ENCODE results near the gene SOS2.
"Not testable (repeated sequence)": the region's sequence is repeated elsewhere in the genome, so short reads cannot be mapped to it uniquely, and the experiment has no call there.

Gene SOS2

DNA sequence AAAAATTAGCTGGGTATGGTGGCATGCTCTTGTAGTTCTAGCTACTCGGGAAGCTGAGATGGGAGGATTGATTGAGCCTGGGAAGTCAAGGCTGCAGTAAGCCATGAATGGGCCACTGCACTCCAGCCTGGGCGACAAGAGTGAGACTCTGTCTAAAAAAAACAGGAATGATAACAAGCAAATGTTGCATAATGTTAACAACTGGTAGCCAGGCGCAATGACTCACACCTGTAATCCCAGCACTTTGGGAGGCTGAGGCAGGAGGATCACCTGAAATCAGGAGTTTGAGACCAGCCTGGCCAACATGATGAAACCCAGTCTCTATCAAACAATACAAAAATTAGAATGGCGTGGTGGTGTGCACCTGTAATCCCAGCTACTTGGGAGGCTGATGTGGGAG lies 64.0 kb downstream of the SOS2 start:
- not testable (repeated sequence) for H3K4me3 ChIP-seq (ENCODE audit: low read length); H3K4me2 ChIP-seq (ENCODE audit: low read length); H3K9ac ChIP-seq (ENCODE audit: low read depth, low read length); H3K36me3 ChIP-seq (ENCODE audit: insufficient read depth, low read length); H3K9me3 ChIP-seq (replicated peaks; ENCODE audit: low read length); H3K27me3 ChIP-seq (ENCODE audit: control insufficient read depth, insufficient read depth, low read length); H3K4me1 ChIP-seq (ENCODE audit: control insufficient read depth, insufficient read depth, low read length)

DNA sequence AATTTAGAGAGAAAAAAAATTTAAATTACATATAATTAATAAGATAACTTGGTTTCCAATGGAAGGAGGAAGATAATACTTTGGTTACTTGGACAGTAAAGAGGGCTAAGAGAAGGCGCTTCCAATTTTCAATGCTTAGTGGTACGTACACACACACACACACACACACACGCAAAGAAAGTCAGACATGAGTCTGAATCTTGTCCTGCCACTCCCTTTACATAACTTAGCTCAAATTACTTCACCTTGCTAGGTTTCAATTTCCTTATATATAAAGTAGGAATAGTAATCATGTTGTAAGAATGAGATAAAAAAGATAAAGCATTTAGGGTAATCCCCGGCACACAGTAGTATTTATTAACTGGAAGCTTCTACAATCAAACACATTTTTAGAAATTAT lies 75.3 kb downstream of the SOS2 start:
- H3K9ac ChIP-seq (ENCODE audit: low read depth, low read length) = no peak overlapping the region
- H3K36me3 ChIP-seq (ENCODE audit: insufficient read depth, low read length) = peaks cover 34% of the 10 kb centered on the region
- no peak overlapping the region for H3K4me3 ChIP-seq (ENCODE audit: low read length)
- H3K9me3 ChIP-seq (replicated peaks; ENCODE audit: low read length) = no peaks in the 10 kb centered on the region
- H3K4me1 ChIP-seq (ENCODE audit: control insufficient read depth, insufficient read depth, low read length) = no peaks in the 10 kb centered on the region
- H3K4me2 ChIP-seq (ENCODE audit: low read length) = no peak overlapping the region
- no peaks in the 10 kb centered on the region for H3K27me3 ChIP-seq (ENCODE audit: control insufficient read depth, insufficient read depth, low read length)

DNA sequence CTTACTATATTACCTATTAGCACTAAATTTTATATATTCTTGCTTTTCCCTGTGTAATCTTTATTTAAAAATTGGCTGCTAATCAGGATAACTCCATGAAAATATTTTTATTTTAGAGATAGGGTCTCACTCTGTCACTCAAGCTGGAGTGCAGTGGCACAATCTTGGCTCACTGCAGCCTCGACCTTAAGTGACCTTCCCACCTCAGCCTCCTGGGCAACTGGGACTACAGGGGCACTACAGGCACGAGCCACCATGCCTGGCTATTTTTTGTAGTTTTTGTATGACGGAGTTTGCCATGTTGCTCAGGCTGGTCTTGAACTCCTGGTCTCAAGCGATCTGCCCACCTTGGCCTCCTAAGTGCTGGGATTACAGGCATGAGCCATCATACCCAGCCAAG lies 82.6 kb downstream of the SOS2 start:
- no peaks in the 10 kb centered on the region for H3K9me3 ChIP-seq (replicated peaks; ENCODE audit: low read length)
- H3K4me1 ChIP-seq (ENCODE audit: control insufficient read depth, insufficient read depth, low read length) = no peaks in the 10 kb centered on the region
- no peak overlapping the region for H3K4me2 ChIP-seq (ENCODE audit: low read length)
- H3K9ac ChIP-seq (ENCODE audit: low read depth, low read length) = no peak overlapping the region
- no peak overlapping the region for H3K4me3 ChIP-seq (ENCODE audit: low read length)
- H3K36me3 ChIP-seq (ENCODE audit: insufficient read depth, low read length) = peaks cover 19% of the 10 kb centered on the region
- H3K27me3 ChIP-seq (ENCODE audit: control insufficient read depth, insufficient read depth, low read length) = no peaks in the 10 kb centered on the region

DNA sequence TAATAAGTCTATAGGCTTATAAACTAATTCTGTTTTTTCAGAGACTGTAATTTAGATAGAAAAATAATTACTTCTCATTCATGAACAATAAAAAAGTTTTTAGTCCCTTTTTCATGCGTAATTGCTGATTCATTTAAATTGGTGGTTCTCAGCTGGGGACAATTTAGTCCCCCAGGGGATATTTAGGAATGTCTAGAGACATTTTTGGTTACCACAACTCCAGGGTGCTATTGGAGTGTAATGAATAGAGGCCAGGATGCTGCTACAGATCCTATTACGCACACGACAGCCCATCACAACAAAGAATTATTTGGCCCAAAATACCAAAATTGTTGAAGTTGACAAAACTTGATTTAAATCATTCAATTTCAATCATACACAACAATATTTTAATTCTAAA lies 92.2 kb downstream of the SOS2 start:
- no peaks in the 10 kb centered on the region for H3K4me1 ChIP-seq (ENCODE audit: control insufficient read depth, insufficient read depth, low read length)
- H3K4me3 ChIP-seq (ENCODE audit: low read length) = no peak overlapping the region
- no peak overlapping the region for H3K4me2 ChIP-seq (ENCODE audit: low read length)

DNA sequence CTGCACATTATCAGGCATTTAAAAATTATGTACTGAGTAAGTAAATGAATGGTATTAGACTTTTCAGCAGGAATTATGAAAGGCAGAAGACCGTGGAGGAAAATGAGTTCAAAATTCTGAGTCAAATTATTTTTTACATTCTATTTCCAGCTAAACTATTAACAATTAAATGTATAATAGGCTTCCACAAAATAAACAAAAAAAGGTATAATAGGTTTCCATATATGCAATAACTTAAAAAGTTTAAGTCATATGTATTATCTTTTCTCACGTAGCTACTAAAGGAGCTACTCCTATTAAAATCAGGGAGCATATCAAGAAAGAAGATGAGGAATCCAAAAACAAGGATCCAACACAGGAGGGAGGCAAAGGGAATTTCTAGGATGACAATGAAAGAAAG lies 103.6 kb downstream of the SOS2 start:
- no peaks in the 10 kb centered on the region for H3K9me3 ChIP-seq (replicated peaks; ENCODE audit: low read length)
- H3K4me3 ChIP-seq (ENCODE audit: low read length) = no peak overlapping the region
- H3K4me1 ChIP-seq (ENCODE audit: control insufficient read depth, insufficient read depth, low read length) = no peaks in the 10 kb centered on the region
- no peak overlapping the region for H3K4me2 ChIP-seq (ENCODE audit: low read length)
- H3K36me3 ChIP-seq (ENCODE audit: insufficient read depth, low read length) = peaks cover 21% of the 10 kb centered on the region
- H3K27me3 ChIP-seq (ENCODE audit: control insufficient read depth, insufficient read depth, low read length) = no peaks in the 10 kb centered on the region
- no peak overlapping the region for H3K9ac ChIP-seq (ENCODE audit: low read depth, low read length)

More for the DNA sequence above, 92.2 kb downstream of the SOS2 start:
- Histone ChIP-seq H3K9me3 (replicated peaks; ENCODE audit: low read length) (no peaks in the 10 kb centered on the region), H3K36me3 (ENCODE audit: insufficient read depth, low read length) (no peaks in the 10 kb centered on the region), H3K9ac (ENCODE audit: low read depth, low read length) (no peak overlapping the region), H3K27me3 (ENCODE audit: control insufficient read depth, insufficient read depth, low read length) (no peaks in the 10 kb centered on the region)

DNA sequence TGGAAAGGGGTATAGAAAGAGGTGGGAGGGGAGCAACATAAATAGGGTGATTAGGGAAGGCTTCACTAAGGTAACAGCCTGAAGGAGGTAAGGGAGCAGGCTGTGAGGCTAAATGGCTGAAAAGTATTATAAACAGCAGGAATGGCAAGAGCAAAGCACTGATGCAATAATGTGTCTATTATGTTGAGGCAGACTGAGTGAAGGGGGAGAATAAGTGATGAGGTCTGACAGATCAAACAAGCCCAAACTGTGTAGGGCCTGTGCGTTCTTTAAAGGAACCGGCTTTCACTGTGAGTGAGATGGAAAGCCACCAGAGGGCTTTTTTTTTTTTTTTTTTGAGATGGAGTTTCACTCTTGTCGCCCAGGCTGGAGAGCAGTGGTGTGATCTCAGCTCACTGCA lies 108.3 kb downstream of the SOS2 start:
- H3K4me3 ChIP-seq (ENCODE audit: low read length) = no peak overlapping the region
- H3K27me3 ChIP-seq (ENCODE audit: control insufficient read depth, insufficient read depth, low read length) = no peaks in the 10 kb centered on the region
- no peaks in the 10 kb centered on the region for H3K4me1 ChIP-seq (ENCODE audit: control insufficient read depth, insufficient read depth, low read length)
- no peaks in the 10 kb centered on the region for H3K9me3 ChIP-seq (replicated peaks; ENCODE audit: low read length)
- H3K4me2 ChIP-seq (ENCODE audit: low read length) = no peak overlapping the region
- peaks cover 13% of the 10 kb centered on the region for H3K36me3 ChIP-seq (ENCODE audit: insufficient read depth, low read length)
- no peak overlapping the region for H3K9ac ChIP-seq (ENCODE audit: low read depth, low read length)

DNA sequence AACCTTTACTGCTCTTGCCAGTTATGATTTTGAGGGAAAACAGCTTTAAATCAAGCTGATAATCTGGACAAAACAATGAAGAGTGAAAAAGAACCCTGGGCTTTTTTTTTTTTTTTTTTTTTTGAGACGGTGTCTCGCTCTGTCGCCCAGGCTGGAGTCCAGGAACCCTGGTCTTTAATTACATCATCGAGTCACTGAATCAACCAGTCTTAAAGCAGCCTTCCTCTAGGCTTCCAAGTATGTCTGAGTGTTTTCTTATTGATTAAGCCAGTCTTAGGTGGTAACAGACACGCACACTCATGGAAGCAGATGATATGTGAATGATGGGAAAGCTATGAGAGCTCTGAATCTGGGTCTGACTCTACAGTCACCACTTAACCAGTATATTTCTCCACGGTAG lies 109.1 kb downstream of the SOS2 start:
- no peaks in the 10 kb centered on the region for H3K4me1 ChIP-seq (ENCODE audit: control insufficient read depth, insufficient read depth, low read length)
- no peak overlapping the region for H3K9ac ChIP-seq (ENCODE audit: low read depth, low read length)
- no peak overlapping the region for H3K4me3 ChIP-seq (ENCODE audit: low read length)
- no peaks in the 10 kb centered on the region for H3K27me3 ChIP-seq (ENCODE audit: control insufficient read depth, insufficient read depth, low read length)
- no peaks in the 10 kb centered on the region for H3K9me3 ChIP-seq (replicated peaks; ENCODE audit: low read length)
- H3K36me3 ChIP-seq (ENCODE audit: insufficient read depth, low read length) = peaks cover 13% of the 10 kb centered on the region
- no peak overlapping the region for H3K4me2 ChIP-seq (ENCODE audit: low read length)

DNA sequence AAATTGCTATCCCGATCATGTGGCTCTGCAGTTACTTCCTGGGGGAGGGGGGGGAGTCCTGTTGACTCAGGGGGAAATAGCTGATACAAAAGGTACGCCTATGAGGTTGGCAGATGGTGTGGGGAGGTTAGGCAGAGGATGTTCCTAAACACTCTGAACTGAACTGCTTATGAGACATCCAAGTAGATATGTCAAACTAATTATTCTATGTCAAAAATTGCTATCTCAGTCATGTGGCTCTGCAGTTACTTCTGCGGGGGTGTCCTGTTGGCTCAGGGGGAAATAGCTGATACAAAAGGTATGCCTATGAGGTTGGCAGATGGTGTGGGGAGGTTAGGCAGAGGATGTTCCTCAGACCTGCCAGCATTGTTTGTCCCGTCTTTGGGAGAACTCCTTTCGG lies 109.9 kb downstream of the SOS2 start:
- Histone ChIP-seq H3K9me3 (replicated peaks; ENCODE audit: low read length) (no peaks in the 10 kb centered on the region), H3K9ac (ENCODE audit: low read depth, low read length) (no peak overlapping the region), H3K4me3 (ENCODE audit: low read length) (no peak overlapping the region), H3K27me3 (ENCODE audit: control insufficient read depth, insufficient read depth, low read length) (no peaks in the 10 kb centered on the region), H3K4me2 (ENCODE audit: low read length) (no peak overlapping the region), H3K4me1 (ENCODE audit: control insufficient read depth, insufficient read depth, low read length) (peaks cover 6% of the 10 kb centered on the region), H3K36me3 (ENCODE audit: insufficient read depth, low read length) (peaks cover 13% of the 10 kb centered on the region)

DNA sequence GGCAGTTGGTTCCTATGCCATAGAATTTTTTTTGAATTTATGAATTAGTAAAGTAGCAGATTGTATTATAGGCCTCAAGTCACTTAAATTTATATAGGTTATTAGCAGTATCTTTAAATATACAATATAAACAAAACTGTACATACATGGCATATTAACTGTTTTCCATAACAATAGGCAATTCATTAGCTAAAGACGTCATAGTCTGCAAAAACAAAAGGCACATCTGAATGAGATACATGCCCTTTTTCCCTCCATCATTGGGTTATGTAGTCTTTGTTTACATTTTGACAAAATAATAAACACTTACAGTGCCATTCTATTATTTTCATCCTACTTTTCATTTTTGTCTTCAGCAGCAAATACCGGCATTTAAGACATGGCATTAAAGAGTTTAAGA lies 113.9 kb downstream of the SOS2 start:
- Histone ChIP-seq H3K27me3 (ENCODE audit: control insufficient read depth, insufficient read depth, low read length) (no peaks in the 10 kb centered on the region), H3K9ac (ENCODE audit: low read depth, low read length) (no peak overlapping the region), H3K36me3 (ENCODE audit: insufficient read depth, low read length) (peaks cover 23% of the 10 kb centered on the region), H3K9me3 (replicated peaks; ENCODE audit: low read length) (no peaks in the 10 kb centered on the region), H3K4me1 (ENCODE audit: control insufficient read depth, insufficient read depth, low read length) (peaks cover 11% of the 10 kb centered on the region), H3K4me2 (ENCODE audit: low read length) (no peak overlapping the region), H3K4me3 (ENCODE audit: low read length) (no peak overlapping the region)

DNA sequence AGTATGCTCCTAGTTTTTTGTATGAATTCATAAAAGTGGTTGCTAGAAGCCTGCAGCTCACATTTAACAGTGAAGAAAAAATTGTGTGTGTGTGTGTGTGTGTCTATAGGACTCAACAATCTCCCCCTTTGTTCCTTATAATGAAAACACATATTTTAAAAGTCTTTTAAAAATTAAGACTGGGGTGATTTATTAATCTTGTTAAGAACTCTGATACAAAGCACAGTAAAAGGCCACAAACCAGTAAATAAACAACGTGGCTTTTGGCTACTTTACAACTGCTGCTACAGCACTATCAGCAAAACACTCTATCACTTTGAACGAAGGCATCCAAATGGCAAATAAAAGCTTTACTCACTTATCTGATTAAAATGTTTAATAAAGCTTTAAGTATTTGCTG lies 114.4 kb downstream of the SOS2 start:
- no peaks in the 10 kb centered on the region for H3K9me3 ChIP-seq (replicated peaks; ENCODE audit: low read length)
- peak overlapping the region; percentile 85 for H3K4me2 ChIP-seq (ENCODE audit: low read length)
- H3K4me3 ChIP-seq (ENCODE audit: low read length) = peak overlapping the region; percentile 81
- H3K4me1 ChIP-seq (ENCODE audit: control insufficient read depth, insufficient read depth, low read length) = peaks cover 11% of the 10 kb centered on the region
- H3K36me3 ChIP-seq (ENCODE audit: insufficient read depth, low read length) = peaks cover 28% of the 10 kb centered on the region
- no peaks in the 10 kb centered on the region for H3K27me3 ChIP-seq (ENCODE audit: control insufficient read depth, insufficient read depth, low read length)
- peak overlapping the region; percentile 93 for H3K9ac ChIP-seq (ENCODE audit: low read depth, low read length)

DNA sequence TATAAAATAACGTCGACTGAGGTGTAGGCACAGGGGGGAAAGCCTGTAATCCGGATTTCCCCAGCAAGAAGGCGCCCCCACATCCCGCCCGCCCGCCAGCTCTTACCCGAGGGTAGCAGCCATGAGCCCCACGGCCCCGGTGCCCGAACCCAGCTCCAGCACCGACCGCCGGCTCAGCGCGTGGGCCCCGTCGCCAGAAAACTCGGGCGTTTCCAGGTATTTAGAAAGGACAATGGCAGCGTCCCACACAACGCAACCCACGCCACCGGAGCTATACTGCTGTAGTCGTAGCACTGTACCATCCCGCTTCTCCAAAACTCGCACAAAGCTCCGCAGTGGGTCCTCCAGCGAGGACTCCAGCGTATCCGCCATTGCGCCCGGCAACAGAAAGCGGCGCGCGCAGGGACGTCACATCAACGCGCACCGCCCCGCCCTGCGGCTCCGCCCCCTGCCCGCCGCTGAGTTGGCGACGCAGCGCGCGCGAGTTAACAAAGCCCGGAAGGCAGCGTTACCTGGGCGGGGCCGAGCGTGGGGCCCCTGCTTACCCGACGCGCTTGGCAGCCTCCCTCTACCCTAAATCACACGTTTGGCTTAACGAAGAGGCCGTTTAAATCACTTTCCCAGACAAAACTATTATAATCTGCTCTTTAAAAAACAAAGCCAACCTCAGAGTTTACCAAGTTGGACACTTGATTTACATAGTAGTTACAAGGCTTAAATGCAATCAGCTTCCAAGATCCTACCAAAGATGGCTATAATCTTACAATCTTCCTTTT lies 115.0 kb downstream of the SOS2 start, which contains the start of gene VCPKMT:
TSS of gene VCPKMT (minus strand) at position 392 of the 776 bp plus-strand sequence. CDS start at position 372, 20 bp downstream.
- Histone ChIP-seq H3K4me3 (ENCODE audit: low read length) (peak within 1 kb of the TSS; percentile 81), H3K36me3 (ENCODE audit: insufficient read depth, low read length) (peaks cover 34% of the 10 kb centered on the region), H3K27me3 (ENCODE audit: control insufficient read depth, insufficient read depth, low read length) (no peaks in the 10 kb centered on the region), H3K4me2 (ENCODE audit: low read length) (peak within 1 kb of the TSS; percentile 85), H3K9ac (ENCODE audit: low read depth, low read length) (peak within 1 kb of the TSS; percentile 93), H3K9me3 (replicated peaks; ENCODE audit: low read length) (no peaks in the 10 kb centered on the region), H3K4me1 (ENCODE audit: control insufficient read depth, insufficient read depth, low read length) (peaks cover 11% of the 10 kb centered on the region)

DNA sequence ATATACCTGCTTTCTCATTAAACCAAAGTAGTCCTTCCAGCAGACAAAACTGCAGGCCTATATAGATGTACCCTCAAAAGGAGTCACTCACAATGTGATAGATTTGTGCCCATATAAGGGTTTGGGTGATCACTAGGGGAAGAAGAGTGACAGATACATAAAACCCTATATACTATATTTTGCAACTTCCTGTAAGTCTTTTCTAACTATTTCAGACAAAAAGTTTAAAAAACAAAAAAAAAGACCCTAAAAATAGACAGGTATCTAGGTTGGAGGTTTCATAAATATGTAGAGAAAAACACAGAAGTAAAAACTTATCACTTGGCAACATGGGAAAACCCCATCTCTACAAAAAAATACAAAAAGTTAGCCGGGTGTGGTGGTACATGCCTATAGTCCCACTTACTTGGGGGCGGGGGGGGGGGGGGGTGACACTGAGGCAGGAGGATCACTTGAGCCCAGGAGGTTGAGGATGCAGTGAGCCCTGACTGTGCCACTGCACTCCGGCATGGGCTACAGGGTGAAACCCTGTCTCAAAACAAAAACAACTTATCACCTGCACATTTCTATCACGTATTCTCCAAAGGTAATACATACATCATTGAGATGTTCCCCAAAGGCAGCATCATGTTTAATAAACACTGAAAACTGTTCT lies 117.9 kb downstream of the SOS2 start:
- H3K4me2 ChIP-seq (ENCODE audit: low read length) = no peak overlapping the region
- peaks cover 62% of the 10 kb centered on the region for H3K36me3 ChIP-seq (ENCODE audit: insufficient read depth, low read length)
- peaks cover 11% of the 10 kb centered on the region for H3K4me1 ChIP-seq (ENCODE audit: control insufficient read depth, insufficient read depth, low read length)
- no peaks in the 10 kb centered on the region for H3K27me3 ChIP-seq (ENCODE audit: control insufficient read depth, insufficient read depth, low read length)
- no peaks in the 10 kb centered on the region for H3K9me3 ChIP-seq (replicated peaks; ENCODE audit: low read length)
- H3K4me3 ChIP-seq (ENCODE audit: low read length) = no peak overlapping the region
- no peak overlapping the region for H3K9ac ChIP-seq (ENCODE audit: low read depth, low read length)

All from skeletal muscle satellite cell (primary cell).